Activated T-cell treated with anti-CD3 and anti-CD28 coated beads, Interleukin-2, amount 50 U/mL, for 24 hours (primary cell): ENCODE results near the gene NXN.
"Not testable (repeated sequence)": the region's sequence is repeated elsewhere in the genome, so short reads cannot be mapped to it uniquely, and the experiment has no call there.

ENCODE experiments used
- DNase-seq: peaks from one replicate; pipeline ENCODE4 v3.0.0-alpha.2; 2020
- H3K27ac Mint-ChIP-seq: 2 replicates; pipeline ENCODE4 v1.8.0; 2020; ENCODE audit warnings: mild to moderate bottlenecking, mixed read lengths
- H3K27me3 Mint-ChIP-seq: 2 replicates; pipeline ENCODE4 v1.8.0; 2020; ENCODE audit warnings: mixed read lengths
- H3K36me3 Mint-ChIP-seq: 2 replicates; pipeline ENCODE4 v1.8.0; 2020; ENCODE audit warnings: low read depth, mixed read lengths
- H3K4me1 Mint-ChIP-seq: 2 replicates; pipeline ENCODE4 v1.8.0; 2020; ENCODE audit warnings: low read depth, mixed read lengths
- H3K4me3 Mint-ChIP-seq: 2 replicates; pipeline ENCODE4 v1.8.0; 2020; ENCODE audit warnings: mild to moderate bottlenecking, moderate library complexity, mixed read lengths
- H3K9me3 Mint-ChIP-seq: 2 replicates; pipeline ENCODE4 v1.8.0; 2020; ENCODE audit warnings: mixed read lengths

Gene NXN

DNA sequence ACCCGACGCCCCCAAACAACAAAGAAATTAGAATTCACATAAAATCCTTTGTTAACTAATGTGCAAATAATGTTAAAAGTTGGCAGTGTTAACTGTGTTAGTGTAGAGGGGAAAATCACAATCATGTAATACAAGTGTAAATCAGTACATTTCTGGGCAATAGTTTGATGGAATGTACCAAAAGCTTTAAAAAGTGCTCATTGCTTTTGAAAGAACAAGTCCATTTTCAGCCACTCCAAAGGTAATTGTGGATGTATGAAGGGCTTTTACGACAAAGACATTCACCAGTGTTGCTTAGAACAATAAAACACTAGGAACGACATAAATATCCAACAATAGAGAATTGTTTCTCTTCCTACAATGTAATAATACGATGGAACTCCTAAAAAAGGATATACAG, 206.6 kb downstream of the NXN start:
- DNase-seq: no peak
- Mint-ChIP-seq H3K4me3 (no peak overlapping the region), H3K27ac (peak overlapping the region; percentile 91), H3K9me3 (no peaks in the 10 kb centered on the region), H3K36me3 (peaks cover 91% of the 10 kb centered on the region), H3K27me3 (no peaks in the 10 kb centered on the region), H3K4me1 (peaks cover 22% of the 10 kb centered on the region)

DNA sequence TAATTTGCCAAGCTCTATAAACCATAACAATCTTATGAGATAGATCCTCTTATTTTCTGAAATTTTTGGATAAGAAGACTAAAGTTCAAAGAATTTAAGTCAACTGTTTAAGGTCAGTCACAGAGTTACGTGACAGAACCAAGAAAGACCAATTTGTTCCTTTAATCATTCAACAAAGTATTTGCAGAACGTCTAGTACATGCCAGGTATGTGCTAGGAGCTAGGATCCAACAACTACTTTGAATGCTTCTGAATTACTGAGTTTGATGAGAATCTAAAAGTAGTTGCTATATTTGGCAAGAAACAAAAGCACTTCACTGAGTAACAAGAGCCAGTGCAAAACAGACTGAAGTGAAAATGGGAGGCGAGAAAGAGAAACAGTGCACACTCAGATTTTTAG, 212.5 kb downstream of the NXN start:
- Mint-ChIP-seq H3K4me3 (no peak overlapping the region), H3K36me3 (peaks cover 77% of the 10 kb centered on the region), H3K27ac (no peak overlapping the region), H3K9me3 (no peaks in the 10 kb centered on the region), H3K27me3 (no peaks in the 10 kb centered on the region), H3K4me1 (no peaks in the 10 kb centered on the region)
- no peak for DNase-seq

DNA sequence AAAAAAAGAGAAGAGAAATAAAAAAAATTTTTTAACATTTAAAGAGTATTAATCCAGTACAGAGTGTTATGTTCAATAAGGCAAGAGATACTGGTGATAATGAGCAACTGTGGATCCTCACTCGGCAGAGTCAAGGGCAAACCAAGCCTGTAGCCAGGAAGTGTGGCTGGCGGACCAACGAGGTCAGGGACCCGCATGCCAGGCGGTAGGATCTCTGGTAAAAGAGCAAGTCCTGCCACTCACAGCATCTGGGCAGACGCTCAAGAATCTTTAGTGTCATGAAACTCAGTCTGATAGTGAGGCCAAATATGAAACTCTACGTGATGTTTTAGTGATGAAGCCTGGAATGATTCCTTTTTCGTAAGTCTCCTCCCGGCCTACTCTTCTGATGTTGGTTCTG, 219.2 kb downstream of the NXN start:
- H3K27ac Mint-ChIP-seq: no peak overlapping the region
- H3K36me3 Mint-ChIP-seq: peaks cover 80% of the 10 kb centered on the region
- no peaks in the 10 kb centered on the region for H3K27me3 Mint-ChIP-seq
- H3K4me1 Mint-ChIP-seq: no peaks in the 10 kb centered on the region
- no peaks in the 10 kb centered on the region for H3K9me3 Mint-ChIP-seq
- no peak for DNase-seq
- H3K4me3 Mint-ChIP-seq: no peak overlapping the region

DNA sequence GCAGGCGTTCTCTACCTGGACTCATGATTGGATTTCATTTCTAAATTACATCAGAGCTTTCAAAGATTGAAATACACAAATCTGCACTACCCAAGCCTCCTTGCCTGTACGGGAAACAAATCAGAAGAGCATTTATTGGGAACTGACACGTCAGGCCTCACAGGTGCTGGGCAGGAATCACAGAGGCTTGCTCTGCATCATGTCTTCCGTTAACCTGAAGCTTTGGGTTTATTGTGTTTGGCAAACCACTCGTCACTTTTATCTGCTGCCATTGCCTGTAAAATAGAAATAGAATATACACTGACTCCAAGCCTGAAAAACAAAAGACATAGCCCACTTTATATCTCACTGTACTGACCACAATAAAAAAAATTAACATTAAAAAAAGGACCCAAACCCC, 219.6 kb downstream of the NXN start:
- Mint-ChIP-seq H3K9me3 (no peaks in the 10 kb centered on the region), H3K27ac (no peak overlapping the region), H3K36me3 (peaks cover 76% of the 10 kb centered on the region), H3K27me3 (no peaks in the 10 kb centered on the region), H3K4me3 (no peak overlapping the region), H3K4me1 (no peaks in the 10 kb centered on the region)
- DNase-seq: no peak

DNA sequence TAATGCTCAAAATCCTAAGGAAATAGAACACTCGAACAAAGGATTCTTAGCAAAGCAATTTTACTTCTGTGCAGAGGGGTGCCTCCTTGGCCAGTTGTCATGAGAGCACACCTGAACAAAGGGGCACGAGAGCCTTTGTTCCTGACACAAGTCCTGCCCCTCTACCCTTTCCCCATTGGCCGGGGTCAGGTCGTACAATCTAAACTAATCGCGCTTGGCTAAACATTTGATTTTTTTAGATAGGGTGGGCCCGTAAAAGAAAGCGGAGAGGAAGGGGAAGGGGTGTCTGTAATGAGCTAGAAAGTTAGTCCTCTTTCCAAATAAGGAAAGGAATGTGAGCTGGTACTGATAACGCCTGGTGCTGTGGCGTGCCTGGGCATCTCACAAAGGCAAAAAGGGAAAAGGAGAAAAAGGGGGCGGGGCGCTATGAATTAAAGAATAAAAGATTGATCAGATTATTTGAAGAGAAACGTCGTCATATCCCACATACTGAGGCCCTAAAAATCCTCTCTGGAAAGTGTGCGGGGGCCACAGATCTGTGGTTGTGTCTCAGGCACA, 223.5 kb downstream of the NXN start:
- not testable (repeated sequence) for DNase-seq, H3K9me3 Mint-ChIP-seq, H3K27me3 Mint-ChIP-seq, H3K27ac Mint-ChIP-seq, H3K4me3 Mint-ChIP-seq
- peaks cover 15% of the 10 kb centered on the region for H3K4me1 Mint-ChIP-seq
- peaks cover 56% of the 10 kb centered on the region for H3K36me3 Mint-ChIP-seq

DNA sequence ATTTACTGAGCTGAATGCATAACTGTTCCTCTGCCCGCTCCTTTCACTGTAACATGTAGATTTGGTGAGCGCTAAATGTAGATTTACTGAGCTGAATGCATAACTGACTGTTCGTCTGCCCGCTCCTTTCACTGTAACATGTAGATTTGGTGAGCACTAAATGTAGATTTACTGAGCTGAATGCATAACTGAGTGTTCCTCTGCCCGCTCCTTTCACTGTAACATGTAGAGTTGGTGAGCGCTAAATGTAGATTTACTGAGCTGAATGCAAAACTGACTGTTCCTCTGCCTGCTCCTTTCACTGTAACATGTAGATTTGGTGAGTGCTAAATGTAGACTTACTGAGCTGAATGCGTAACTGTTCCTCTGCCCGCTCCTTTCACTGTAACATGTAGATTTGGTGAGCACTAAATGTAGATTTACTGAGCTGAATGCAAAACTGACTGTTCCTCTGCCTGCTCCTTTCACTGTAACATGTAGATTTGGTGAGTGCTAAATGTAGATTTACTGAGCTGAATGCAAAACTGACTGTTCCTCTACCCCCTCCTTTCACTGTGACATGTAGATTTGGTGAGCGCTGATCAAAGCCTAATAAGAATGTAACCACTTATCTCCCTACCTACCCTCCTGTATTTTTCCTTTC, 224.1 kb downstream of the NXN start:
- peaks cover 56% of the 10 kb centered on the region for H3K36me3 Mint-ChIP-seq
- not testable (repeated sequence) for H3K9me3 Mint-ChIP-seq, DNase-seq, H3K4me3 Mint-ChIP-seq, H3K27me3 Mint-ChIP-seq, H3K27ac Mint-ChIP-seq
- H3K4me1 Mint-ChIP-seq: peaks cover 22% of the 10 kb centered on the region

DNA sequence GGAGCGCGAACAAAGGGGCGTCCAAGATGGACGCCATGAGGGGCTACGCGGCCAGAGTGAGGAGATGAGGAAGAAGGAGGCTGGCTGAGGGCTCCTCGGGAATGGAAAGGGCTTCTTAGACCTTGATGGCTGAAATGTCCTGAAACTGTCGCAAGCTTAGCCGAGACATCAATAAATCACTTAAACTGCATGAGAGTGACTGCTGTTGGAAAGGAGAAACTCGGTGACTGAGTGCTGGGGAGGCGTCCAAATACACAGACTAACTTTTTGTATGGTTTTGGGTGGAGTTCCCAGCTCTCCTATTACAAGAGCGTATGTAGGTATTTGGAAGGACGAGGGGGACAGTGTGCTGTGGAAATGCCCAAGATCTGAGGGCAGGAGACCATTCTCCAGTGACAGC, 226.2 kb downstream of the NXN start:
- Mint-ChIP-seq H3K27ac (peak overlapping the region; percentile 5), H3K27me3 (no peaks in the 10 kb centered on the region), H3K4me1 (peaks cover 37% of the 10 kb centered on the region), H3K4me3 (peak overlapping the region; percentile 24), H3K9me3 (peaks cover 4% of the 10 kb centered on the region), H3K36me3 (peaks cover 54% of the 10 kb centered on the region)
- DNase-seq: no peak

DNA sequence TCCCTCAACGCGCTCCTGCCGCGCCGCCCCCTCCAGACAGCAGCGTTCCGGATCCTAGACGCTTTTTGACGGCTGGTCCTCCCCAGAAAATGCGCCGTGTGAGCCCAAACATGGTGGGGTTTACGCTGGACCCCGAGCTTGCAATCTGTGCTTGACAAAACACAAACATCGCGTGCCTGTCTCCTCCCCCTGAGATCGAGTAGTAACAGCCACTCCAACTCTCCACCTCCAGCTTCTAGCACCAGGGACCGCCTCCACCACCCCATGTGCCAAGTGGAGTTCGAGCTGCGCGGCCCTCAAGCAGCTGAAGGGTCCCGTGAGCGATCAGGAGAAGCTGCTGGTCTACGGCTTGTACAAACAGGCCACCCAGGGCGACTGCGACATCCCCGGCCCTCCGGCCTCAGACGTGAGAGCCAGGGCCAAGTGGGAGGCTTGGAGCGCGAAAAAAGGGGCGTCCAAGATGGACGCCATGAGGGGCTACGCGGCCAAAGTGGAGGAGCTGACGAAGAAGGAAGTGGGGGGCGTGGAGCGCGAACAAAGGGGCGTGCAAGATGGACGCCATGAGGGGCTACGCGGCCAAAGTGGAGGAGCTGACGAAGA, 226.9 kb downstream of the NXN start:
- DNase-seq: no peak
- peaks cover 57% of the 10 kb centered on the region for H3K36me3 Mint-ChIP-seq
- no peaks in the 10 kb centered on the region for H3K27me3 Mint-ChIP-seq
- H3K4me3 Mint-ChIP-seq: peak overlapping the region; percentile 99
- H3K4me1 Mint-ChIP-seq: peaks cover 43% of the 10 kb centered on the region
- peaks cover 4% of the 10 kb centered on the region for H3K9me3 Mint-ChIP-seq
- H3K27ac Mint-ChIP-seq: peak overlapping the region; percentile 98

DNA sequence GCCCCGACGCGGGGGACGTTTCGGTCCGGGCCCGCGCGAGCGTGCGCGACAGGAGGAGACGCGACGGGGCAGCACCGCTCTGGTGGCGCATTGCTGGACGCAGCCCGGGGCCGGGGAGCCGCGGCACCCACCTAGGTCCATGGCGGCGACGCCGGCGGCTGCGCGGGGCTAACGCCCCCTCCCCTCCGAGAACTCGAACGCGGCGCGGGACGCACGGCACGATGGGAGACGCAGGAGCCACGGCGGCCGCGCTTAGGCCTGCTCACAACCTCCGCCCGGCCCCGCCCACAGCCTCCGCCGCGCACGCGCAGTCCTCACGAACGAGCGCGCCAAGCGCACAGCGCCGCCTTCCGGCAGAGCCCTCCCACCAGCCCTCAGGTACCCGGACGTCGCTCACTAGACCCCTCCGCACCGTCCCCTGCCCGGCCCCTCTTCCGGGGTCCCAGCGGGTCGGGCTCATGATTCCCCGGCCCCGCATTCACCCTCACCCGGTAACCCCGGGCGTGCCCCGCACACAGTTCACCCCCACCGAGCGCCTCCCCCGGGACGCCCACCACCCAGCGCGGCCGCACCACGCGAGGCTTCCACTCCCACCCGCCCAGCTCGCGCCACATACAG, 227.5 kb downstream of the NXN start, which contains the start of gene GEMIN4:
GEMIN4 (minus strand) TSS at position 263 of the 618 bp plus-strand sequence; CDS start at position 141, 122 bp downstream.
- H3K9me3 Mint-ChIP-seq: peaks cover 4% of the 10 kb centered on the region
- peak within 1 kb of the TSS; percentile 98 for H3K27ac Mint-ChIP-seq
- DNase-seq: peak; percentile 100
- H3K4me1 Mint-ChIP-seq: peaks cover 43% of the 10 kb centered on the region
- peak within 1 kb of the TSS; percentile 99 for H3K4me3 Mint-ChIP-seq
- peaks cover 60% of the 10 kb centered on the region for H3K36me3 Mint-ChIP-seq
- no peaks in the 10 kb centered on the region for H3K27me3 Mint-ChIP-seq

DNA sequence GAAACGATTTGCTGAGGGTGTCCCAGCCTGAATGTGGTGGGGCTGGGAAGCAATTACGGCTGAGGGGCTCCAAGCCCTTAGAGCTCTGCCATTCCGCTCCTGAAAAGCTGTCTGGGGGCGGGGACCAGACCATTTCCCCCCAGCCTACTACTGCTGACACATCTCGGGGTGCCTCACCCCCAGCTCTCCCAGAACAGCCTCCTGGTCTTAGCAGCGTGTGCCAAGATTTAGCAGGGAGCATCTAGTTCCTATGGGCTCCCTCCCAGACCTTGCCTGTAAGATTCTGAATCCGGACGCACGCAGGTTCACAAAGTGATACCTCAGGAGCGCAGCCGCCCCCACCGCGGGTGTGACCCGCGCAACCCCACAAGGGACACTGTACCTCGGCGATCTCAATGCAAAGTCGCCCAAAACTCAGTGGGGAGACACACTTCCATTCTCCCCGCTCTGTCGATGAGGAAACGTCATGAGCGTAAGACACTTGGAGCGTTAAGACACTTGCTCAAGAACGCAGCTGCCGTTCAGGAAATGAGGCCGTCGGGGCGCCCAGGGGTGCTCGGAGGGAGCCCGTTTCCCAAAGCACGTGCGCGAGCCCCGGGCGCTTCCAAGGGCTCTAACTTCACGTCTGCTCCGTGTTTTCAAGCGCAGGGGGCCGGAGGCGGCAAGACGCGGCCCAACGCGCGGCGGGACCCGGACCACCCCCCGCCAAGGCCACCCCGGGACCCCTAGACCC, 228.1 kb downstream of the NXN start:
- H3K9me3 Mint-ChIP-seq: peaks cover 4% of the 10 kb centered on the region
- peaks cover 60% of the 10 kb centered on the region for H3K36me3 Mint-ChIP-seq
- no peaks in the 10 kb centered on the region for H3K27me3 Mint-ChIP-seq
- H3K27ac Mint-ChIP-seq: peak overlapping the region; percentile 98
- peak overlapping the region; percentile 99 for H3K4me3 Mint-ChIP-seq
- H3K4me1 Mint-ChIP-seq: peaks cover 43% of the 10 kb centered on the region
- DNase-seq: no peak

DNA sequence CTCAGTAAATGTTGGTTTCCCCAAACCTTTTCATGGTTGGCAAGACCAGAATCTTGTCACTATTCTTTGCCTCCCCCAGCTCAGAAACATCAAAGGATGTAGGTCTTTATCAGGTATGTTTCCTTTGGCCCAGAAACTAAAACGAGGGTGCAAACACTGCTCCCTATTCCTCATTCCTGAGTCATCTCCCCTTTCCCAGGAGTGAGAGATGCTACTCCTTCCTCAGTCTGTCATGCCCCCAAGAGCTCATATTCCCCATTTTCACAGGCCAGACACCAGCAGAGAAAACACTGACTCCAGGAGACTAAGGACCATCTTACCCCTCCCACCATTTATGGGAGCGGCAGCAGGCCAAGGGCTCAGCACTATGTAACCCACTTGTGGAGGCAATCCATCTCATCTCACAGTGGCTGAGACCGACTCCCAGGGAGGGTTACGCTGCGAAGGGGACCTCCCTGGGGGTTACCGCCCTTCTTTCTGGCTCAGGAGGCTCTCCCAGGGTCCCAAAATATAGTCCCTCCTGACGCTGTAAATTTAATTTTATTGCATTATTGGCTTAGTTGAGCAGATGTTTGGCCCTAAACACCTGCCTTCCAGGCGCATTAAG, 229.0 kb downstream of the NXN start:
- Mint-ChIP-seq H3K4me3 (peak overlapping the region; percentile 99), H3K36me3 (peaks cover 60% of the 10 kb centered on the region), H3K27ac (peak overlapping the region; percentile 98), H3K27me3 (no peaks in the 10 kb centered on the region), H3K9me3 (peaks cover 4% of the 10 kb centered on the region), H3K4me1 (peaks cover 43% of the 10 kb centered on the region)
- DNase-seq: no peak

DNA sequence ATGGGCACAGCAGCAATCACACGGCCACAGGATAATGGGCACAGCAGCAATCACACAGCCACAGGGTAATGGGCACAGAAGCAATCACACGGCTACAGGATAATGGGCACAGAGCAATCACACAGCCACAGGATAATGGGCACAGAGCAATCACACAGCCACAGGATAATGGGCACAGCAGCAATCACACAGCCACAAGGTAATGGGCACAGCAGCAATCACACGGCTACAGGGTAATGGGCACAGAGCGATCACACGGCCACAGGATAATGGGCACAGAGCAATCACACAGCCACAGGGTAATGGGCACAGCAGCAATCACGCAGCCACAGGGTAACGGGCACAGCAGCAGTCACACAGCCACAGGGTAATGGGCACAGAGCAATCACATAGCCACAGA, 230.2 kb downstream of the NXN start:
- Mint-ChIP-seq H3K4me3 (peak overlapping the region; percentile 99), H3K36me3 (peaks cover 70% of the 10 kb centered on the region), H3K27ac (peak overlapping the region; percentile 82), H3K4me1 (peaks cover 43% of the 10 kb centered on the region)
- H3K9me3 Mint-ChIP-seq, DNase-seq, H3K27me3 Mint-ChIP-seq: not testable (repeated sequence)
